GM19328 (cell line): ENCODE measurements around the gene METTL25B.

Experiments
- ATAC-seq: cut with Tn5 transposase; IDR thresholded peaks from one replicate; pipeline ENCODE4 v1.9.1; 2021; ENCODE audit warnings: mild to moderate bottlenecking, moderate library complexity; ENCODE audit not compliant: unreplicated experiment

METTL25B gene

GRCh38 chr1:156727926-156728598 is at the start of gene METTL25B:
Gene METTL25B, plus strand, starts transcription at chr1:156728469. Its CDS starts 636 bp downstream, at chr1:156729105.
- ATAC-seq, result peak; percentile 50

GRCh38 chr1:156680056-156680455 is 48.2 kb upstream of the METTL25B start:
- no peak for ATAC-seq

GRCh38 chr1:156681196-156681960 is 46.9 kb upstream of the METTL25B start:
- no peak for ATAC-seq

GRCh38 chr1:156682166-156682890 is 45.9 kb upstream of the METTL25B start:
- ATAC-seq, result no peak

GRCh38 chr1:156684227-156684782 is 44.0 kb upstream of the METTL25B start:
- ATAC-seq, result no peak

GRCh38 chr1:156689035-156689952 is 39.0 kb upstream of the METTL25B start:
- no peak for ATAC-seq

- no peak for ATAC-seq
These were observed 38.2 kb upstream of the METTL25B start for GRCh38 chr1:156689953-156690674.

GRCh38 chr1:156690675-156691036 is 37.6 kb upstream of the METTL25B start:
- ATAC-seq, result no peak

GRCh38 chr1:156691191-156691590 is 37.1 kb upstream of the METTL25B start:
- ATAC-seq, result no peak

- no peak for ATAC-seq
These were observed 36.4 kb upstream of the METTL25B start for GRCh38 chr1:156691665-156692440.

- no peak for ATAC-seq
These were observed 35.8 kb upstream of the METTL25B start for GRCh38 chr1:156692441-156692924.

- no peak for ATAC-seq
These were observed 35.1 kb upstream of the METTL25B start for GRCh38 chr1:156692925-156693847.

GRCh38 chr1:156693848-156694689 is 34.2 kb upstream of the METTL25B start:
- ATAC-seq, result no peak

- no peak for ATAC-seq
These were observed 33.6 kb upstream of the METTL25B start for GRCh38 chr1:156694690-156694962.

GRCh38 chr1:156696755-156697154 is 31.5 kb upstream of the METTL25B start:
- no peak for ATAC-seq

GRCh38 chr1:156697481-156697880 is 30.8 kb upstream of the METTL25B start:
- ATAC-seq, result no peak

GRCh38 chr1:156698995-156699394 is 29.3 kb upstream of the METTL25B start:
- no peak for ATAC-seq
